Dedifferentiated amniotic fluid mesenchymal stem cell (primary cell): Measurements from ENCODE around the gene HOXA4.

Source experiments
- DNase-seq: peaks from one replicate; pipeline ENCODE4 v3.0.0-alpha.2; 2016; ENCODE audit errors: extremely low spot score

The HOXA4 gene

DNA sequence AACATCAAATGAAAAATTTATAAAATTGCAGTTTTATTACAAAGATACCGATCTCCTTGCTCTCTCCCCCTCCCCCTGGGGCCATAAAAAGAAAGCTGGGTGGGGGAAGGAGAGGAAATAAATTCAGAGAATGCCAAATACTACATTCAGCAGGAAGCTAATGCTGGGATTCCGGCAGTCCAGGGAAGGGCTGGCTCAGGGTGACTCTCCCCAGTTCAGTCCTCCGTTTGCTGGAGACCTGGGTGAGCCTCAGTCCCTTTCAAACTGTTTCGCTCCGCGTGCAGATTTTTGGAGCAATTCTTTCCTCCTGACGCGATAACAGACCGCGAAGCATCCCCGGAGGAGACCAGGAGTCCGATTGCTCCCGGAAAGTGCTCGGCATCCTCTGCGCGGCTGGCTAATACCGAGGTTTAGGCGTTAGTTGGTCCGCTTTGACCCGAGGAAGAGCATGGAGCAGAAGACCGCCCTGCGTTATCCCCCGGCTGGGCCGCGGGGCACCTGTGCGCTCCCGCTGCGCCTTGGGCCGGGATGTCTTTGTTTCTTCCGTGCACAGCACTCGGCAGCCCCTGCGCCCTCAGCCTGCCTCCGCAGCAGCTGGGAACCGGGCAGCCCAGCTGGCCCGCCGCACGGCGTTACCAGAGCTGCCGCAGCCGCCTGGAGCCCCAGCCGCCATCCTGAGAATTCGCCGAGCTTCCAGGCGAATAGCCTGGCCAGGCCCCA, 24.2 kb downstream of the HOXA4 start:
- DNase-seq: no peak

DNA sequence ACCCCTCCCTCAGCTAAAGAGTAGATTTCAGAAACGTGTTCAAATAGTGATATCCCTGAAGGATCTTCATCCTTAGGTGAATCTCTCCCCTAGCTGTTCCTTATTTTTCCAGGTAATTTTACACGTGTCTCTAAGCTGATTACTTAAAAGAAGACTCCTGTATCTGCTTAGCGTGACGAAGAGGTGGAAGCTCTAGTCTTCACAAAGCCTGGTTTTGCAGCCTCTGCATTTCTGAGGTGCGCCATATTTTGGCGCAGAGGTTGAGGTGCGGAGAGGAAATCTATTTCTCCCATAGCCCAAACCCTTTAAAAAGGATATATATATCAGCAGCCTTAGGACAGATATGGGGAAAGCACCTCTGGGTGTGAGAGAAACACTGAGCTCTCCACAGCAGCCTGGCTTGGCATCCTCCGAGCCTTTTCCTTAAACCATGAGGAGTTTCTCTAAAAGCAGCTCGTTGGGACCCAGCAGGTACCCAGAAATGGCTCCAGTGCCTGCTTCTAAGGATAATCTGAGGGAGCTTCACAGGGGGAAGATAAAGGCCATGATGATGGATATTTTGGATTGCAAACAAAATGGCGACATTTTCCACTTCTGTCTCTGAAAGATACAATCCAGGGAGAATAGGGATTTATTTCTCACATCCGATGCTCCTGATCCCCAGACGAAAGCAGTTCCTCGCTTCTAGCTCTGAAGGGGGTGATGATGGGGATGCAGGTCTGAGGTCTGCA, 25.1 kb downstream of the HOXA4 start:
- DNase-seq: no peak

DNA sequence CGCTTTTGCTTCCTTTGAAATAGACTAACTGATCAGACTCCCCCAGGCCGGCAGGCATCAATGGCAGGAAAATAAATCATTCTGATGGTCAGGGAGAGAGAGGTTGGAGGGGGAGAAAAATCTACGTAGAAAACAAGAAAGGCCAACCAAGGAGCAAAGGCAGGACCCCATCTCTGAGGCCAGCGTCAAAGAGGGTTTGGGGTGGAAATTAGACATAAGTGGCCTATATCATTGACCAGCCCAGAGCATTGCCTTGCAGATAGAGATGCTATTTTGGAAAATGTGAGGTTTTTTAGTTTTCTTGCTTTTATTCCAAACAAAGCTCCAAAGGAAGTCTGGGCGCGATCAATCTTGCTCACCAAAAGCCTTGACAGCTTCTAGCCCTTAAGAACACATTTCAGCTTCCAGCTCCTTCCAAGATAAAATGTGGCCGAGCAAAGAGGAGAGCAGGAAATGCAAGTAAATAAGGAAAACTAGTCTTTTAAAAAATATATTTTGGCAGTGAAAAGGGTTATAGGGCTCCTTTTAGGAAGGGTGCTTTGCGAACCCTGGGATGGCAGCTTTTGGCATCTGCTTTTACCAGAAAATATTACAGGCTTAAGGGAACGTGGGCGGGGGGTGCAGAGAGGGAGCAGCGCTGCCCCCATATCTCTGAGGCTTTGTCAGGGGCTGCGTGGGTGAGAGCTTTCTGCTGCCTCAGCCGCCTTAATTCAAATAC, 26.1 kb downstream of the HOXA4 start:
- DNase-seq: no peak

DNA sequence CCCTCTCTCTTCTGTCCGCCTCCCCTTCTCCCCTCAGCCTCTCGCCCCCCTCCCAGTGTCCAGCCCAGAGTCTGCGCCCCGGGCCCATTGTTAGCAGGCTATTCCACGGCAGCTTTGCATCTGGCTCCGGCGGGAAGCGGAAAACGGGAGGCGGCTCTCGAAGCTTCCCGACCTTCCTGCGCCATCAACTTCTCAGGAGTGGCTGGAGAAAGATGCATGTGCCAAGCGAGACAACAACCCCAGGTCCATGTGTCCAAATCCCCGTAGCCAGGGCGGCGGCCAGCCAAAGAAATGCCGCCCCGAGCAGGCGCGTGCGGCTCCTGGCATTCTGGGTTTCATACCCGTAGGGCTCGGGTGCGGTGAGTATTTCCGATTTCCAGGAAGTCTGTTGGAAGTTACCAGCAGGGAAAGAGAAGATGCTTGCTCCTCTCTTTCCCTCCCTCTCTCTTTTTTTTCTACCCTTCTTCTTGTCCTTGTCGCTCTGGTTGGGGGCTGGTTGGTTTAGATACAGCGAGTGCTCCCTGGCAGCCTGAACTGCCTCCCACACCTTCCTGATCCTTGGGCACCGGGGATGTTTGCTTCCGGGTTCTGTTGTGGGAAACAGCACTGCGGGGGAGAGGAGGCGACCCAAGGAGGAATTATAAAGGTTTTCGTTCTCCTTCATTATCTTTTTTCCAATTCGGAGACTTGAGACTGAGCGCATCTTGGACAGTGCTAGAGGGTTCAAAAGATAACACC, 26.9 kb downstream of the HOXA4 start:
- DNase-seq: no peak

DNA sequence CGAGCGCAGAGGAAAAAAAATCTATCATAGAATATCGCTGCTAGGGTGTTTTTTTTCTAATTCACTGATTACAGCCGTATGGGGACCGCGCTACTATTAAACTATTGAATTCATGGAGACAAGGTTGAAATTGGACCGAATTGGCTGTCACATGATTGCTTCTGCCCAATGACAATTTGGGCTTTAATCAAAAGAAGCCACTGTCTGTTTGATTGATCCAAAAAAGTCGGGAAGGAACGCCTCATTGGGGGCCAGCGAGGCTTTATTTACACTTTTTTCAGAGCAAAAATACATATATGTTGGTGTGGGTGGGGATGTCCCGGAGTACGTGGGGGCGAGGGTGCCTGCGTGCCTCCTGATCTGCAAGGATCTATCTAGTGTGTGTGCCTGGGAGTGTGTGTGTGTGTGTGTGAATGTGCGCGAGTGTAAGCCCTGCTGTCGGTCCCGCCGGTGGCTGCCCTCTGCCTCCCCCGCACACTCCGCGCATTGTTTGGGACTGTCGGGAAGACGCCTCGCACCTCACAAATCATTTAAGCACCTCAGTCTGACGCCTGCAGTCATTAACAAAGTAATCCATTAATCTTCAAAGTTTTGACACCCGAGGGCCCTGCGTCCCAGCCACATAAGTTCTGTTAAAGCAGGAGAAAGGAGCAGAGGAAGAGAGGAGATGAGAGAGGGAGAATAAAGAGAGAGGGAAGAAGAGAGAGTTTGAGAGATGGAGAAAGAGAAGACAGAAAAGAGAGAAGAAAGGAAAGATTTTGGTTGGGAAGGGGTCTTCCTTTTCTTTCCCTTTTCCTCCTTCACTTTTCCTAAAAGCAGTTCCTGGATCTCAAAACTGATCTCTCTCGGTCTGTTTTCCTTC, 27.7 kb downstream of the HOXA4 start, which contains the start of gene HOXA2:
TSS of gene HOXA2 (minus strand) at position 103 of the 862 bp plus-strand sequence. CDS start 183 bp downstream, outside the sequence.
- no peak for DNase-seq

DNA sequence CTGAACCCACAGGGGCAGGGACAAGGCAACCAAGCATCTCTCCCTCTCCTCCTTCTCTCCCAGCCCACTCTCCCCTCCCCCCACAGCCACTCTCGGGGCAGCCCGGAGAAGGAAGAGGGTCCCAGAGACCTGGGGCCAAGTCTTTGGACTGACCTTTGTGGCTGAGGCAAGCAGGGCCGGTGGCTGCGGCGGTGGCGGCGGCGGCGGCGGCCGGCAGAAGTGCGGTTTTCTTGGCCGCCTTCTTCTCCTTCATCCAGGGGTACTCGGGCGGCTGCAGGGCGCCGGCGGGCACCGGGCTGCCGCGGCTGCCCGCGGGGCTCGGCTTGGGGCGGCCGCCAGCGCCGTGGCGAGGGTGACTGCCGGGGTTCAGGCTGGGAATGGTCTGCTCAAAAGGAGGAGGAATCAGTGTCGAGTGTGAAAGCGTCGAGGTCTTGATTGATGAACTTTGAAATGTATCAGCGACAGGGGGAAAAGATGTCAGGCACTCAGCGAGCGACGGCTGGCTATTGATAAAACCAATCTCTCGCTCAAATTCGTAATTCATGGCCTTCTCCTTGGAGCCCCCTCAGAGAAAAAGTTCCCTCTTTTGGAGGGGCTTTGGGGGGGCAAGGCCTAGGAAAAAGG, 28.5 kb downstream of the HOXA4 start:
- no peak for DNase-seq

DNA sequence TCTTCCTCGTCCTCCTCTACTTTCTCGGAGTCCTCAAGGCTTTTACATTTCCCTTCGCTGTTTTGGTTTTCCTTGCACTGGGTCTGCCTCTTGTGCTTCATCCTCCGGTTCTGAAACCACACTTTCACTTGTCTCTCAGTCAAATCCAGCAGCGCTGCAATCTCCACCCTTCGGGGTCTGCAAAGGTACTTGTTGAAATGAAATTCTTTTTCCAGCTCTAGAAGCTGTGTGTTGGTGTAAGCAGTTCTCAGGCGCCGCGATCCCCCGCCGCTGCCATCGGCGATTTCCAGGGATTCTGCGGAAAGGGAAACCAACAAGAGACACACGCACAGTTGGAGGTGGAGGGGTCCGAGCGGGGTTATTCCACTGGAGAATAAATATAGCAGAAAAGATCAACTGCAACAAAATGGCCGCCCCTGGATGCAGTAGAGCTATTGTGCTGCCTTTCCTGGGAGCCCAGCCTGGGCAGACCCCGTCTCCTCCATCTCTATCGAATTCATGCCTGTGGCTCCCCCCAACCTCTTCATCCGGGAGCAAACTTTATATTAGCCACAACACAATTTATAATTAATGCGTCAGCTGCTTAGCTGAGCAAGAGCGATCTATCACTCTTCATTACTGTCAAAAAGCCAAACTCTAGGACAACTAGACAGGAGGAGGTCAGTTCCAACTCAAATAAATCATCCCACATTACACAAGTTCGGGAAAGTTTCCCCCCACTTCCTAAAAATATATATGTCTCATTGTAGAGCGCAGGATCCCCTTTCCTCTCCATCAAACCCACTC, 29.2 kb downstream of the HOXA4 start:
- DNase-seq: no peak

DNA sequence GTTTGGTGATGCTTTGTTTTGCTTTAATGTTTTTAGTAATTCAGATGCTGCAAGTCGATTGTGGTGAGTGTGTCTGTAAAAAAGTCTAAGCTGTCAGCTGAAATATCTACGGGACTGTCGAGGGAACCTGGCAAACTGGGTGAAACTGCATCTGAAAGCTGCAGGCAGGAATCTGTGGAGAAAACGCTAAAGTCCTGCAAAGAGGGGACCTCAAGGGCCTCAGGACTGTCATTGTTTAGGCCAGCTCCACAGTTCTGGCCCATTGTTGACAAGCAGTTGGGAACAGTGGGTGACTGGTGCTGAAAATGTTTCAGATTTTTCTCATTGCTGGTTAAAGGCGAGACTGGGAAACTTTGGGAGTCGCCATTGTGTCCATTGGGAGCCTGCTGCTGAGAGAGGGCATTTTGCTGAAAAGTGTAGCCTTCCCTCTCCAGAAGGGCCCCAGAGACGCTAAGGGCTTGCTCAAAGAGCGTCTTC, 29.8 kb downstream of the HOXA4 start:
- no peak for DNase-seq

DNA sequence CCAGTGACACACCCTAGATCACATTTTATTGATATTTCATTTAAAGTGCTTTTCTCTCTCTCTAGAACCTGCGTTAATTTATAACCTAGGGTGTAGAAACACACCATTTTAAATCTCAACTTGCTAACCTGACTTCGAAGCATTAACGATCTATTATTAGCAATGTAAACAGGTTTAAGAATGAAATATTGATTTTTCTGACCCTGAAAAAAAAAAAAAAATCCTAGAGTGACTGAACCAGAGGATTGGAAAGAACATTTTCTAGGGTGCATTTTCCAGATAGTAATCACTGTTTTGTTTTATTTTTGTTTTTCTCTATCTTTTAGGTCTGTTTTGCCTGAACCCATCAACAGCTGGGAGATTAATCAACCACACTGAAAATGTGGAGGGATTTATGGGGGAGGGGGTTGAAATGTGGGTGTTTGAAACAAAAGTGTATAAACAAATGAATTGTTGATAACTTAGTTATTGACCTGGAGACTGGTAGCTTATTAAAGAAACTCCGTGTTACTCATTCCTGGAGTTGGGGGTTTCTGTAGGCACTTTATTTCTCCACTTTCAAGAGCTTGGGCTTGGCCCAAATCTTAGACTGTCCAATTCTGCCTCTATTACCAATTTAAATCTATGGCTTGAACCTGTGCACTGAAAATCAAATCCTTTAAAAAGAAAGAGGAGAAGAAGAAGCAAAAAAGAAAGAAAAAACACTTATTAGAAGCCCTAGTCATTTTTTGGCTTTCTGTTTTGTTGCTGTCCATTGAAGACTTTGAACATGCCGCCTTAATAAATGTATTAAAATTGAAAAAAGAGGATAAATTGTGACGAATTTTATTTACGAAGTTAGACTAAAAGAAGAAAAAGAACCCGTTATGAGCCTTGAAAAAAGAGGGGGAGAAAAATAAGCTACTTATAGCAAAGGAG, 30.8 kb downstream of the HOXA4 start:
- DNase-seq: no peak

DNA sequence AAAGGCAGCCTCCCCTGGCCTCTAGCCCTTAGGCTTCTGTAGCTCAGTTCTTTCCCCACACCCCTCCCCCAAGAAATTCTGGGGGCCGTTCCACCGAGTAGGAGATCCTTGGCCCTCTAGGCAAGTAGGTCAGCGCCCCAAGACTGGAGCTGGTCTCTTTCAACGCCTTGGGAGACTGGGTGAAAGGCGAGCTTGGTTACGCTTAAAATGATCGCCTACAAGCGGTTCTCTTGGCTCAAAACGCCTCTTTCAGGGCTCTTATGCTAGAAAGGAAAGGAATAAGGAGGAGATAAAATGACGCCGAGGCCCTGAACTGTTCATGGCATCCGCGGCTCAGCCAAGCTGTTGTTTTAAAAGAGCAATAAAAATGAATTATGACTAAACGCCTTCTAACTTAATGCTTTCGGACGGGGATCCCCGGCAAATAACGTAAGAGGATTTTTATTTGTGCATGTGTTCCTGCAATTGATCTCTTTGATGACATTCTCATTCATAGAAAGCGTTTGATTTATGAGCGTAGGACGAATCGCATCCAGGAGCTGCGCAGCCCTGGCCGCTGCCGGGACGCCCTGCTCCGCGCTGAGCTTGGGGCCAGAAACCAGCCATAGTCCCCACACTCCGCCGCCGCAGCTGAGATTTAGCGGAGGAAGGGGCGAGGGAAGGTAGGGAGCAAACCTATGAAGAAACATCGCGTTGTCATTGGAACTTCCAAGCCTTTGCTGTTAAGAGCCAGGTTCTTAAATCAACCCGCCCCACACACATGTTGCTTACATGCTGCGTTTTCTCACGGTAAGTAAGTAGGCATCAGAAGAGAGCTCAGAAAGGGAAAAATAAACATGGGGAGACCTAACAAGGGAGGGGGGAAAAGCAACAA, 31.7 kb downstream of the HOXA4 start:
- no peak for DNase-seq

DNA sequence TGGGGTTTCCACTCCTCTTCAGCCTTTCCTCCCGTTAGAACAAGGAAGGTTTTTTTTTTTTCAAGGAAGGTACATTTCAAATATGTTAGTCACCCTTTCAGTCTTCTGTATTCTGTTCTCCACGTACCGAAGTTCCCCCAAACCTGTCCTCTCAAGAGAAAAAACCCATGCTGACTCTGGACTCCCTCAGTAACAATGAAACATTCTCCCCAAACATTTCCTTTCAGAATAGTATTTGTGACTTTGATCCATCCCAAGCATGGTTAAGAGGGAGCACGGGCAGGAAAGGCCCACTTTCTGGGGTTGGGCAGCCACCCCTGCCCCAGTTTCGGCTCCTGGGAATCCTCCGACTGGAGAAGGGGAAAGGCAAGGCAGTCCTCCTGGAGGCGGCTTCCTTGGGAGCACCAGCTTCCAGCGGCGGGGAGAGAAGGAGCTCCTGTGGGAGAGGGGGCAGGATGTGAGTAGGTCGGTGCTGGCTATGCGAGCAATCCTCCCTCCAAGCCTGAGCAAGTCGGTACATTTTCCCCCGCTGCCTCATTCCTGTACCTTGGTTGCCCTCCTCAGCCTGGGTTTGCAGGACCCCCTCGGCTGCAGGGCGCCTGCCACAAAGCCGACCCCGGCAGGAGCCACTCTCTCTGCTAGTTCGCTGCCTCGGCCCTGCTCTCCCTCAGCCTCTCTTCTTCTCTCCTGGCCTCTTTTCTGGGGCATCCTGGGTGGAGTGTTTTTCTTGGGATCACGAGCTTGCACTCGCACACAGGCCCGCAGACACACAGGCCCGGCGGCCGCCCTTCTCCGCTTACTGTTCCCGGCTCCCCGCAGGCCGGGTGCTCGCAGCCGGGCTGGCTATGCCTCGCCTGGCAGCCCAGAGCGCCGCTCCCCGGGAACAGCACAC, 32.6 kb downstream of the HOXA4 start:
- no peak for DNase-seq

DNA sequence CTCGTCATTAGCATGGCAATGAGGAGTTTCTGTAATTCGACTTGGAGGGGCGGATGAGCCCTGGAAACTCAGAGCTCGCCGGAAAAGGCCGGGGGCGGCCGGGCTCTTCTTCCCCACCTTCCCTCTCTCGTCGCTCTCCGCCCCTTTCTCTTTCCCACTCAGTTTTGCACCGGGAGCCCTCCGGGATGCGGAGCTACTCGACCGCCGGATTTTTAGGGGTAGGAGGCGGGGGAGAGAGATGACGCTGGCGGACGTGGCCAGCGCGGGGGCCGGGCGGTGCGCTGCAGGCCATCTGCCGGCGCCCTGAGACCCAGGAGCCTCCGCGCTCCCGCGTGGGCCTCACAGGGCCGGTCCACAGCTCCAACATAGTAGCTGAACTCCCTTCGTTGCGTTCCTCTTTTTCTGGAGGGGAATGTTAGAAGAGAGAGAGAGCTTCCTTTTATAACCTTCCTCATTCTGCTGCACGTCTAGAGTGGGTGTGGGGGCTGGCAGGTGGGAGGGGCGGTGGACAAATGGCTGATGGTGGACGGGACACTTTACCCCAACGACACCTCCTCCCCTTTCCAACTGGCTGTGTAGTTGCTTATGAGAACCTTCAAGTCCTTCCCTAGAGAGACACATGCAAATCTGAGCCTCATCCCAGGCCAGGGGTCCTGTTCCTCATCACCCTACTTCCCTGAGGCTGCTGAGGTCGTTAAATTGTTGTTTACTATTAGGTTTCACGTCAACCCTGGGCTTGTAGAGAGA, 33.6 kb downstream of the HOXA4 start:
- no peak for DNase-seq

DNA sequence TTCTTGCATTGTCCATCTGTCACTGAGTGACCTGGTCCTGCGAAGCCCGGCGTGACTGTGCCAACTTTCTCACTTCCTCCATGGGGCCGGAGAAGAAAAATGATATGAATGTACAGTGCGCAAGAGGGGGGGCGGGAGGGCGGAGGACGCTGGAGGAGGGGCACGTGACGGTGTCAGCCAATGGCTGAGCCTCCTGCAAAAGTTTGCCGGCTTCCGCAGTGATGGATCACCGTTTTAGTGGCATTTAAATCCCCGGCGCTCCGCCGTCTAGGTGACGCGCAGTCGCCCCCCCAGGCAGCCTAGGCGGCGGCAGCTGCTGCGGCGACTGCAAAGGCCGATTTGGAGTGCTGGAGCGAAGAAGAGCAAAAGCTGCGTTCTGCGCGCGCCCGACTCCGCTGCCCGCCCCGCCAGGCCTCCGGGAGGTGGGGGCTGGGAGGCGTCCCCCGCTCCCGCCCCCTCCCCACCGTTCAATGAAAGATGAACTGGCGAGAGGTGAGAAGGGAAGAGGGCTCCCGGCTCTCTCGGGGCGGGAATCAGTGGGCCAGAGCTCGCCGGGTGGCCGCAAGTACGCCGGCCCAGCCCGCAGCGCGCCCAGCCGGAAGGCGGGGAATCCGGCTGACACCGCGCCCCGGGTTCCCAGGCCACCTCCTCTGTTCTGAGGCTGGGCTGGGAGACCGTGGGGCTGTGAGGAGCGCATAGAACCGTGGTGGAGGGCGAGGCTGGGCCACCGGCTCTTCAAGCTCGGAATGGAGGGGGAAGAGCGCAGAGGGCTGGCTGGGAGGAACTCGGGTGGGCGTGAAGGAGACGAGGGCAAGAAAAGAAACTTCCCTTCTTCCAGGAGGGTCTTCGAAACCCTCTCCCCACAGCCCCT, 34.4 kb downstream of the HOXA4 start, which contains the start of gene HOXA1:
TSS of gene HOXA1 (minus strand) at position 104 of the 871 bp plus-strand sequence. CDS start at position 16, 88 bp downstream.
- DNase-seq: no peak

DNA sequence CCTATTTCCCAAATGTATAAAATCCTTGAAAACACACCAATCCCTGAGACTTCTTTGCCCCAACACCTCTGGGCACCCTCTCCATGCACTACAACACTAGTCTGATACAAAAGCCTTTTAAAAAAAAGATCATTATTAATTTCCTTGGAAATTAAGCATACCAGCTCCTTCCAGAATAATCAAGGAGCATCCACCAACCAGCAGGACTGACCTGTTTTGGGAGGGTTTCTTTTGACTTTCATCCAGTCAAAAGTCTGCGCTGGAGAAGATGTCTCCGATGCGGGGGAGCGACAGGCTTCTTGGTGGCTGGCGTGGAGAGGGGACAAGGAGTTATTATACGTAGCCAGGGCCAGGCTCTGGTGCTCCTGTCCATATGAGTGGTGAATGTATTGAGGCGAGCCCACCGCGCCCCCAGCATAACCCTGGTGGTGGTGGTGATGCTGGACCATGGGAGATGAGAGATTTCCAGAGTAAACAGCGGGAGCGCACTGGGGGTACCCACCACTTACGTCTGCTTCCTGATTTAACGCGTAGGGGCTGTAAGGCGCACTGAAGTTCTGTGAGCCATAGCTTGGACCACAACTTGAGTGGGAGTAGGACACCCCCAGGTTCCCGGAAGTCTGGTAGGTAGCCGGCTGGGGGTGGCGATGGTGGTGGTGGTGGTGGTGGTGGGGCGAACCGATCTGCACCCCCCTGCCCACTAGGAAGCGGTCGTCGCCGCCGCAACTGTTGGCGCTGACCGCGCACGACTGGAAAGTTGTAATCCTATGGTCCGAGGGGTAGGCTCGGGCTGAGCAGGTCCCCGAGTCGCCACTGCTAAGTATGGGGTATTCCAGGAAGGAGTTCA, 35.3 kb downstream of the HOXA4 start:
- DNase-seq: no peak
